ENCODE results near the gene TMEM107.

DNA sequence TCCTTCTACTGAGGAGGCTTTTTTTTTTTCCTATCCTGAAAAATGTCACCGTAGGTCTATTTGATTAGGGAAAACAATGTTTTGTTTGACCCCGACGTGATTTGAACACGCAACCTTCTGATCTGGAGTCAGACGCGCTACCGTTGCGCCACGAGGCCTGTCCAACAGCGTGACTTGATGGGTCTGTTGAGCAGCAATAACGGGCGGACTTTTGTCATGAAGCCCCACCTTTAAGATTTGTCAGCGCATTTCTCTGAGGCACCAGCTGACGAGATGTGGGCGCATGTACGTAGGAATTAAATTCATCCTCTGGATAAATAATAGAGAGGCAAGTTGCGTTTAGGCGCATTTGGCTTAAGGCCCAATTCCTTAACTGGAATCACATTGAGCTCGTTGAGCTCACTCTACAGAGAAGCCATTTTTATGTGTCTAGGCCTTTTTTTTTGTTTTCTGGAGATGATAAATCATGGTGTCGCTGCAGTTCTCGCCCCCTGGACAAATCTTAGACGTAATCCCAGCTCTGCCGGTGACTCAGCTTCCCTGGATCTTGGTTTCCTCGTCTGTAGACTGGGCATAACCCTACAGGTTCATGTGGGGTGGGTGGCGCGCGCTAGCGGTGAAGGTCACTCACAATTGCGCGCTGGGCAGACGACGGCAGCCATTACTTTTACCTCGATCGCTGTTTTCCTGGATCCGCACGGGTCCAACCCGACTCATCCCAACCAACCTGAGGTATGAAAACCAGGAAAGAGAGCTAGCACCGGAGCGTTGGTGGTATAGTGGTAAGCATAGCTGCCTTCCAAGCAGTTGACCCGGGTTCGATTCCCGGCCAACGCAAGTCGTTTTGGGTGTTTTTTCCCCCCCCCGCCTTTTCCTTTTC lies 44.8 kb upstream of the TMEM107 start:
- TF ChIP-seq, protein P1, sequence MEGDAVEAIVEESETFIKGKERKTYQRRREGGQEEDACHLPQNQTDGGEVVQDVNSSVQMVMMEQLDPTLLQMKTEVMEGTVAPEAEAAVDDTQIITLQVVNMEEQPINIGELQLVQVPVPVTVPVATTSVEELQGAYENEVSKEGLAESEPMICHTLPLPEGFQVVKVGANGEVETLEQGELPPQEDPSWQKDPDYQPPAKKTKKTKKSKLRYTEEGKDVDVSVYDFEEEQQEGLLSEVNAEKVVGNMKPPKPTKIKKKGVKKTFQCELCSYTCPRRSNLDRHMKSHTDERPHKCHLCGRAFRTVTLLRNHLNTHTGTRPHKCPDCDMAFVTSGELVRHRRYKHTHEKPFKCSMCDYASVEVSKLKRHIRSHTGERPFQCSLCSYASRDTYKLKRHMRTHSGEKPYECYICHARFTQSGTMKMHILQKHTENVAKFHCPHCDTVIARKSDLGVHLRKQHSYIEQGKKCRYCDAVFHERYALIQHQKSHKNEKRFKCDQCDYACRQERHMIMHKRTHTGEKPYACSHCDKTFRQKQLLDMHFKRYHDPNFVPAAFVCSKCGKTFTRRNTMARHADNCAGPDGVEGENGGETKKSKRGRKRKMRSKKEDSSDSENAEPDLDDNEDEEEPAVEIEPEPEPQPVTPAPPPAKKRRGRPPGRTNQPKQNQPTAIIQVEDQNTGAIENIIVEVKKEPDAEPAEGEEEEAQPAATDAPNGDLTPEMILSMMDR (IDR thresholded peaks at IDR 0.05; ENCODE audit: low read length): no peak
- no peak for TF ChIP-seq EZH2 (optimal IDR thresholded peaks at IDR 0.05; ENCODE audit: low read depth, low read length)
- TF ChIP-seq EZH2phosphoT487 (IDR thresholded peaks at IDR 0.05; ENCODE audit: low read length): no peak

Data from MM.1S (cell line).